Measurements from ENCODE around the gene NPY4R2.
"Not testable (repeated sequence)": the region's sequence is repeated elsewhere in the genome, so short reads cannot be mapped to it uniquely, and the experiment has no call there.

DNA sequence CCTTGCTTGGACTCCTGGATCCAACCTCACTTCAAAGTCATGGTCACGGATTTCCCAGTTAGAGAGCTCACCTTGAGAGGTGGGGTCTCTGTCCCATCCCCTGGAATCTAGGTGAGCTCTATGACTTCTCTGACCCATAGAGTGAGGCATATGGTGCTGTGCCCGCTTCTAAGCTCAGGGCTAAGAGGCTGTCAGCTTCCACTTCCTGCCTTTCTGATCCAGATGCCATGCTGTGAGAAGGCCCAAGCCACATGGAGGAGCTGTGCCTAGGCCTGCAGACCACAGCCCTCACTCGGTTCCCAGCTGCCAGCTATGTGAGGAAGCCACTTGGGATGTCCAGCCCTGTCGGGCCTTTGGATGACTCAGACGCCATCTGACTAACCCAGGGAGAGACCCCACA is 41.2 kb downstream of the NPY4R2 start:
- not testable (repeated sequence) for TF ChIP-seq CTCF (IDR thresholded peaks at IDR 0.05); ZNF121 (CRISPR knock-in tag; IDR thresholded peaks at IDR 0.05); CREB1 (CRISPR knock-in tag; IDR thresholded peaks at IDR 0.05); CBFB (CRISPR knock-in tag; IDR thresholded peaks at IDR 0.05; ENCODE audit: low read depth); NFATC4 (CRISPR knock-in tag; IDR thresholded peaks at IDR 0.05); SP1 (CRISPR knock-in tag; conservative IDR thresholded peaks at IDR 0.05); ZBTB43 (CRISPR knock-in tag; IDR thresholded peaks at IDR 0.05); USF2 (CRISPR knock-in tag; IDR thresholded peaks at IDR 0.05); RELA (CRISPR knock-in tag; IDR thresholded peaks at IDR 0.05; ENCODE audit: borderline replicate concordance); ZNF281 (CRISPR knock-in tag; IDR thresholded peaks at IDR 0.05)
- TF ChIP-seq, protein P1, sequence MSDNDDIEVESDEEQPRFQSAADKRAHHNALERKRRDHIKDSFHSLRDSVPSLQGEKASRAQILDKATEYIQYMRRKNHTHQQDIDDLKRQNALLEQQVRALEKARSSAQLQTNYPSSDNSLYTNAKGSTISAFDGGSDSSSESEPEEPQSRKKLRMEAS (CRISPR knock-in tag; IDR thresholded peaks at IDR 0.05), result not testable (repeated sequence)

Measured in WTC11 (cell line).